Raji (cell line): Measurements from ENCODE around the gene LCE3B.

ENCODE experiments used
- POLR2A ChIP-seq: IDR thresholded peaks from 2 replicates; pipeline ENCODE4 v1.6.1; 2011; ENCODE audit warnings: low read depth, low read length, control low read depth; ENCODE audit not compliant: insufficient read depth

LCE3B gene

GRCh38 chr1:152643945-152644344, 30.3 kb downstream of the LCE3B start:
- no peak for TF ChIP-seq POLR2A

- no peak for TF ChIP-seq POLR2A
These were observed 31.5 kb downstream of the LCE3B start for GRCh38 chr1:152645146-152645545.

GRCh38 chr1:152646656-152647055, 33.0 kb downstream of the LCE3B start:
- TF ChIP-seq POLR2A: no peak

- TF ChIP-seq POLR2A: no peak
These were observed 40.5 kb downstream of the LCE3B start for GRCh38 chr1:152654110-152654509.

- TF ChIP-seq POLR2A: no peak
These were observed 42.8 kb downstream of the LCE3B start for GRCh38 chr1:152656459-152656858.

GRCh38 chr1:152657677-152658076, 44.1 kb downstream of the LCE3B start:
- TF ChIP-seq POLR2A: no peak

- TF ChIP-seq POLR2A: no peak
These were observed 45.0 kb downstream of the LCE3B start for GRCh38 chr1:152658649-152659048.

- TF ChIP-seq POLR2A: no peak
These were observed 49.5 kb downstream of the LCE3B start, which contains the start of gene LCE2D for GRCh38 chr1:152663098-152663497. Gene LCE2D, plus strand, starts transcription at chr1:152663380. Its CDS starts 726 bp downstream, at chr1:152664106.
